IMR-90 (cell line): ENCODE results near the gene FRAS1.

Source experiments
- CEBPB ChIP-seq: IDR thresholded peaks from 2 replicates; pipeline ENCODE4 v1.6.1; 2012; ENCODE audit warnings: low read depth, low read length, improper control_type of control experiment
- CTCF ChIP-seq: conservative IDR thresholded peaks from 2 replicates; pipeline ENCODE4 v1.5.1; 2012; ENCODE audit warnings: mild to moderate bottlenecking, low read depth, low read length, improper control_type of control experiment
- ELK1 ChIP-seq: fragments of 150-350 bp; IDR thresholded peaks from 2 replicates; pipeline ENCODE4 v1.6.1; 2016; ENCODE audit warnings: low read depth, mild to moderate bottlenecking, low read length, moderate library complexity, borderline replicate concordance
- MXI1 ChIP-seq: IDR thresholded peaks from 2 replicates; pipeline ENCODE4 v1.6.1; 2012; ENCODE audit warnings: low read depth, mild to moderate bottlenecking, low read length, moderate library complexity, borderline replicate concordance
- POLR2A ChIP-seq: IDR thresholded peaks from 2 replicates; pipeline ENCODE4 v1.6.1; 2012; ENCODE audit warnings: mild to moderate bottlenecking, low read depth, low read length
- RFX5 ChIP-seq: IDR thresholded peaks from 2 replicates; pipeline ENCODE4 v1.8.0; 2012; ENCODE audit warnings: low read depth, mild to moderate bottlenecking, low read length, moderate library complexity
- USF2 ChIP-seq: fragments of 150-350 bp; IDR thresholded peaks from 2 replicates; pipeline ENCODE4 v1.6.1; 2017; ENCODE audit warnings: mild to moderate bottlenecking, antibody characterized with exemption, low read length, low read depth

GRCh38 chr4:78190068-78190467, 132.9 kb downstream of the FRAS1 start:
- TF ChIP-seq POLR2A (no peak), MXI1 (no peak), CTCF (no peak), ELK1 (no peak), CEBPB (no peak), USF2 (no peak), RFX5 (no peak)
